HL-60 (cell line): ENCODE data around the gene TMOD3.

Experiments
- GABPA ChIP-seq: IDR thresholded peaks from 2 replicates; pipeline ENCODE4 v1.6.1; 2012; ENCODE audit warnings: low read depth
- POLR2AphosphoS5 ChIP-seq: IDR thresholded peaks from 2 replicates; pipeline ENCODE4 v1.6.1; 2012; ENCODE audit warnings: low read depth
- TF ChIP-seq, protein P1 (sequence below): IDR thresholded peaks from one replicate; pipeline ENCODE4 v1.5.1; 2011; ENCODE audit warnings: low read length, control low read depth, inconsistent platforms; ENCODE audit not compliant: insufficient read depth

GRCh38 chr15:51870774-51871173, 41.3 kb downstream of the TMOD3 start:
- TF ChIP-seq, protein P1, sequence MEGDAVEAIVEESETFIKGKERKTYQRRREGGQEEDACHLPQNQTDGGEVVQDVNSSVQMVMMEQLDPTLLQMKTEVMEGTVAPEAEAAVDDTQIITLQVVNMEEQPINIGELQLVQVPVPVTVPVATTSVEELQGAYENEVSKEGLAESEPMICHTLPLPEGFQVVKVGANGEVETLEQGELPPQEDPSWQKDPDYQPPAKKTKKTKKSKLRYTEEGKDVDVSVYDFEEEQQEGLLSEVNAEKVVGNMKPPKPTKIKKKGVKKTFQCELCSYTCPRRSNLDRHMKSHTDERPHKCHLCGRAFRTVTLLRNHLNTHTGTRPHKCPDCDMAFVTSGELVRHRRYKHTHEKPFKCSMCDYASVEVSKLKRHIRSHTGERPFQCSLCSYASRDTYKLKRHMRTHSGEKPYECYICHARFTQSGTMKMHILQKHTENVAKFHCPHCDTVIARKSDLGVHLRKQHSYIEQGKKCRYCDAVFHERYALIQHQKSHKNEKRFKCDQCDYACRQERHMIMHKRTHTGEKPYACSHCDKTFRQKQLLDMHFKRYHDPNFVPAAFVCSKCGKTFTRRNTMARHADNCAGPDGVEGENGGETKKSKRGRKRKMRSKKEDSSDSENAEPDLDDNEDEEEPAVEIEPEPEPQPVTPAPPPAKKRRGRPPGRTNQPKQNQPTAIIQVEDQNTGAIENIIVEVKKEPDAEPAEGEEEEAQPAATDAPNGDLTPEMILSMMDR: no peak
- TF ChIP-seq GABPA (no peak), POLR2AphosphoS5 (no peak)
